GM19397 (cell line): ENCODE results near the gene ARFGAP1.

Experiments
- ATAC-seq: cut with Tn5 transposase; IDR thresholded peaks from one replicate; pipeline ENCODE4 v1.9.1; 2021; ENCODE audit warnings: mild to moderate bottlenecking, moderate library complexity; ENCODE audit not compliant: unreplicated experiment

Gene ARFGAP1

DNA sequence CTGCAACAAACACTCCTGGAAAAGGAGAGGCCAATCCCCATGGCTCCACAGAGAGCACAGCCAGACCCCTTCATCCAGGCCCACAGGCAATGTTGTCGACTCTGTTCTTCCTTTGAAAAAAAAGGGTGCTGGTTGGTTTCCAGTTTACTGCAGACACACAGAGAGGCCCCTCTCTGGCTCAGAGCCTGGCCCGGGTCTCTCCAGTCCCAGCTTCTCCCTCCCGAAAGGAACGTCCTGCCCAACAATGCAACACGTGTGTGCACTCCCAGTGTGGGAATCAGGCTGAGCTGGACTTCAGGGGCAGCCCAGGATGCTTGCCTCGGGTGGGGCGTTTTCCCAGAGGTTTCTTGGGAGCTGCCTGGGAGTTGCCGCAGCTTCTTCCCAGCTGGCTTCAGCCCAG is 13.8 kb upstream of the ARFGAP1 start:
- ATAC-seq: no peak

DNA sequence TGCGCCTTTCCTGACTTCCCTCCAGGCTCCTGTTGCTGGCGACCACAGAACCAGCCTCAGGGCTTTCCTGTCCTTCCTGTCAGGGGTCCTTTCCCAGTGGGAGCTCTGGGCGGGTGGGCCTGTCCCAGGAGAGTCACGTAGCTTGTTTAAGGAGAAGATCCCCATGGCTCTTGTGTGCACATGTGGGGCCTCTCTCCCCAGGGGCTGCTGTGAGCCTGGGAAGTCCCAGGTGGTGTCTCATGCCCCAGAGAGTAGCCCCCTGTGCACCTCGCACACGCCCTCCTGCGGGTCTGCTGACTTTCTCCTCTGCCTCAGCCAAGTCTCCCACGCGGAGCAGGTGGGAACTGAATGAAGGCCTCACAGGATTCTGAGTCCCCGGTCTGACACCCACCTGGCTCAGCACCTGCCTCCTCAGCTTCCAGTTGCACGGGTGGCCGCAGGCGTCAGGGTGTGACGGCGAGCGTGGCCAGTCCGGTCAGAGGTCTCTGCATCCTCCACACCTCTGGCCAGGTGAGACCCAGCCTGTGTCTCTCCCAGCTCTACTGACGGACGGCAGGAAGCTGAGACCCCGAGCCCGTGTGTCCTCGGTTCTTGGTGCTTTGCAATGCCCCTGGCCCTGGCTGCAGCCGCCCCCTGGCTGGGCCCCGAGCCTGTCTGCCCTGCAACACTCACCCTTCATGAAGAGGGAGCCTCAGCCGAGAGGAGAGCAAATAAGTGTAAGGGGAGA is 12.7 kb upstream of the ARFGAP1 start:
- no peak for ATAC-seq

DNA sequence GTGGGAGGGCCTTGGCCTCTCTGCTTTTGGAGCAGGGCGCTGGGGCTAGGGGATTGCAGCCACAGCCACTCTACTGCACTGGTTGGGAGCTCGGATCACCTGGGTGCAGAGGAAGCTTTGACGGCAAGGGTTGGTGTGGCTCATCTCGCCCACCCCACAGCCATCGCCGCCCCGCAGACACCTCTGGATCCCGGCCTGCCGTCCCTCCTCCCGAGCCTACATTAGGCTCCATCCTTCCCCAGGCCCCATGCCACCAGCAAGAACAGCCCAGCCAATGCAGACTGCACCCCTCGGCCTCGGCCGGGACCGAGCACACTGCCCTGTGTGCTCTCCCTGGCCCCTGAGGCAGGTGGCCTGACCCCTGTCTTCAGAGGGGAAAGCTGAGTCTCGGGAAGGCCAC is 12.1 kb upstream of the ARFGAP1 start:
- no peak for ATAC-seq

DNA sequence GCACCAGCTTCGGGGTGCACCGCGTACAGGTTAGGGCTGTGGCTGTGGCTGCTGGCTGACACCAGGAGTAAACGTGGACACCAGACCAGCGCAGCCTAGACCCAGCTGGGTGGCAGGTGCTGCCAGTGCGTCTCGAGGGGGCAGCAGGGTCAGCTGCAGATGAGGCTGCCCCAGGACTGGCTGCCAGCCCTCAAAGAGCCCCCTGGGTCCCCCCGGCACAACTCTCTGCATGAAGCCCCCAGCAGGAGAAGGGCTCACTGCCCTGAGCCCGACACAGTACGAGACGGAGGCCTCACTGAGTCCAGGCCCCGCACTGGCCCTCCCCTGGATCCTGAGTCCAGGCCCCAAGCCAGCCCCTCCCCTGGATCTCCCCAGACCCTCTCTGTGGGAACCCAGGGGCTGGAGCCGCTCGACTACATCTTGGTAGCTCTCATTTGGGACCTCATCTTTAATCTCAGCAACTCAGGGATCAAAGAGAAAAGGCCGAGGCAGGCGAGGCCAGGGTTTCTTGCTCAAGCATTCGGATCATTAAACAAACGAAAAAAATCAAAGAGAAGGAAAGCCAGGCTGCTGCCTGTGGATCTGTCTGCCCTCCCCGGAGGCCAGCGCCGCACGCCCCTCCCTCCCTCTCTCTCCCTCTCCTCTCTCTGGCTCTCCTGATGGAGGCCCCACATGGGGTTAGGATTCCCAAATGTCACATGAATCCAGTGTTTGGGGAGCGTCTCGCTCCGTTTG is 11.4 kb upstream of the ARFGAP1 start:
- ATAC-seq: no peak

DNA sequence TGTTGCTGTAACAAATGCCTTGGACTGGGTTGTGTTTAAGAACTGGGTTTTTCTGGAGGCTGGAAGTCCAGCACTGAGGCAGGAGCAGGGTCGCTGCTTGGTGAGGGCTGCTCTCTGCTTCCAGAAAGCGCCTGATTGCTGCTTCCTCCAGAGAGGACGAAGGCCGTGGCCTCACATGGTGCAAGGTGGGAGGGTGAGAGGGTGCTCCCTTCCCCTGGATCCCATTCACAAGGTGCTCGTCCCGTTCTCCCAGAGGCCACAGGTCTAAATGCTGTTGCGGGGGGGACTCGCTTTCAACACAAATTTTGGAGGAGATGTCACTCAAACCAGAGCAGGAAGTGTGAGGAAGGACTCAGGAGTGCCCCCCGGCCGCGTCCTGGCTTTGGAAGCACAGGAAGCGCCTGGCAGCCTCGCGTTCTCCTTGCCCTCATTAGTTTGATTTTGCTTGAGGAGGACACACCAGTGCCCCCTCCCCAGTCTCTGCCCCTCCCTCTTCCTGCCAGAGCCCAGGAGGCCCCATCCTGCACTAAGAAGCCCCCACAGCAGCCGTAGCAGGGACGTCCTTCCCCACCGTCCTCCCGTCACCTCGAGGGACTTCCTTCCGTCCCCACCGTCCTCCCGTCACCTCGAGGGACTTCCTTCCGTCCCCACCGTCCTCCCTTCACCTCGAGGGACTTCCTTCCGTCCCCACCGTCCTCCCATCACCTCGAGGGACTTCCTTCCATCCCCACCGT is 10.7 kb upstream of the ARFGAP1 start:
- no peak for ATAC-seq

DNA sequence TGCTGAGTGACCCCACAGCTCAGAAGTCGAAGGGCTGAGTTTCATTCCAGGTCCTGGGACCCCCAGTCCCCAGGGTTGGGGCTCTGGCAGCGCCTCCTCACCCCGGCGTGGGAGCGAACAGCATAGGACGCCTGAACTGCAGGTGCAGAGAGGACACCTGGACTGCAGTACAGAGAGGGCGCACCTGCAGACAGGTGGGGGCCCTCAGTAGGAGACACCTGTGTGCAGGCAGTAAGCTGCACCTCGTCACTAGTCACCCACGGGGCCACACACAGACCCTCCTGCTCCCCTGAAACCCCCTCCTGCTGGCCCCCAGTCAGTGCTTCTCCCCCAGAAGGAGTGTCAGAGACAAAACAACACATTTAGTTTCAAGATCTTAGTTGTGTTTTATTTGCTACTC is 9.8 kb upstream of the ARFGAP1 start:
- no peak for ATAC-seq

DNA sequence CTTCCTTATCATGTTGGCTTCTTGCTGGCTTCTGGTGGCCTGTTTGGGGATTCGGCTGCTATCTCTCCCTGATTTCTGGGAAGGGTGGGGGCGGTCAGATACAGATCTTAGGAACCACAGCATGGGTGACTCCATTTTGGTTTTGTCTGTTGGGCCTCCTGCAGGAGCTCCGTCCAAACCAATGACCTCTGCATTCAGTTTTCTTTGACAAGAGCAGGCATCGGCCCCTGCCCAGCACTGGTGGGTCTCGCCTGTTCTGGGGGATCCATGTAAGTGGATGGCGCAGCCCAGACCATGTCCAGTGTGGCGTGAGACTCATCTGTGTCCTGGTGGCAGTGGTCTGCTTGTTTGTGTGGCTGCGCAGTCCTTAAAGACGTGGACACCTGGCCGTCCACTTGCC is 8.6 kb upstream of the ARFGAP1 start:
- ATAC-seq: no peak

DNA sequence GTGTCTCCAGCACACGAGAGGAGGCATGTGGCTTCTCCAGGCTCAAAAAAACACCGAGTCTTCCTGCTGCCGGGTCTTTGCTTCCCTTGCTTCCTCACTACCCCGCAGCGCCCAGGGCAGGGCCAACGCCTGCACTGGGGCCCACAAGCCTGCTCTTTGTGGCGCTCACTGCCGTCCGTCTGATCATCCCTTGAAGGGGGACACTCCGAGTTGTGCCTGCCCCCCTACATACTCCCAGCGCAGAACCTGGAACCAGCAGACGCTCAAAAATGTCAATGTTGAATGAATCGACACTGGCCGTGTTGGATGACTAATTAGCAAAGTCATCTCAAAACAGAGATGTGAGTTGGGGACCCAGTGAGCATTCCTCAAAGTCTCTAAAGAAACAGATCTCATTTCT is 8.1 kb upstream of the ARFGAP1 start:
- ATAC-seq: no peak

DNA sequence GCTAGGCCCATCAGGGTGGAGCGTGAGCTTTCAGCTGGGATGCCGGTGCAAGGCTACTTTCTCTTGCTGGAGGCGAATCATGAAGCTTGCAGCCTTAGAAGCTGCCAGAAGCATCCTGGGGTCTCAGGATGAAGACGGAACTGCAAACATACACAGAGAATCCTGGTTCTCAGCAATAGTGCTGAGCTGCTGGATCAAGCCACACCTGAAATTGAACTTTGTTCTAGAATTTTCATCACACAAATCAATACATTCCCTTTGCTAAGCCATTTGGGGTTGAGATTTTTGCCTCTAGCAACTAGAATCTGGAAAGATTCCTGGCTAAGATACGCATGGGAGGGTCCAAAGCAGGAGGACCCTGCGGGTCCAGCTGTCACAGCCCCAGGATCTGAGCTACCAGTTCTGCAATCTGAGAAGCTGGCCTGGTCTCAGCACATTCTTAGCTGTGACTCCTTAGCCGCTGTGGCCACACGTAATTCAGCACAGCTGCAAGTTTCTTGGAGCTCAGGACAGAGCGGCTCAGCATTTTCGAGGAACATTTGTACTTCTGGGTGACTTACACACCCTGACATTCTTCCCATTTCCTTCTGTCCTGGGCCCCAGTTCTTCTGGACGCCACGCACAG is 6.6 kb upstream of the ARFGAP1 start:
- ATAC-seq: no peak

DNA sequence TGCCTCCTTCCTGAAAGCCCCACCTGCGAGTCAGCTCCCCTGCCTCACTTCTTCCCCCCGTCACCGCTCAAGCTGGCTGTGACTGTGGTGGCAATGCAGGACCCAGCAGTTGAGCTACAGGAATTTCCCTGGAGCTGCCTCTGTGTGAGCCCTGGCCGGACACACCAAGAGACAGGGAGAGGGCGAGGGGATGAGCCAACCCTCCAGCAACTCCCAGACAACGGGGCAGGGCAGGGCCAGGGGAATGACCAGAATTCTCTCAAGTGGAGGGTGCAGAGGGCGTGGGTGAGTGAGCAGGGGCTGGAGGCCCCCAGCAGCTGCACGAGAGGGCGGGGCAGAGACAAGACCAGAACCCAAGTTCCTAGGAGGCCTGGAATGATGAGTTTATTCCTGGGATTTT is 4.9 kb upstream of the ARFGAP1 start:
- no peak for ATAC-seq

DNA sequence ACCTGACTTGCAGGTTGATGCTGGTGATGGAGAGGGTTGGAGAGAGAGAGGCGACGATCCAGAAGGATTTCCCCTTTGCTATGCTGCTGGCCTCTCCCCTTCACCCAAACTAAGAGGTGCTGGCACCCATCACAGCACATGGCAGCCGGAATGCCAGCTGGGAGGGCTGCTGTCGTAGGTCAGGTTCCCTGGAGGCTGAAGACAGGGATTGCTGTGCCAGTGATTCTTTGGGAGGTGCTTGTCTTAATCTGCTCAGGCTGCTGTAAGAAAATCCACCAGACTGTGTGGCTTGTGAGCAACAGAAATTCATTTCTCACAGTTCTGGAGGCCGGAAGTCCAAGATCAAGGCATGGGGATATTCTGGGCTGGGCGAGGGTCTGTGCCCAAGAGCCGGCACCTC is 4.4 kb upstream of the ARFGAP1 start:
- no peak for ATAC-seq

DNA sequence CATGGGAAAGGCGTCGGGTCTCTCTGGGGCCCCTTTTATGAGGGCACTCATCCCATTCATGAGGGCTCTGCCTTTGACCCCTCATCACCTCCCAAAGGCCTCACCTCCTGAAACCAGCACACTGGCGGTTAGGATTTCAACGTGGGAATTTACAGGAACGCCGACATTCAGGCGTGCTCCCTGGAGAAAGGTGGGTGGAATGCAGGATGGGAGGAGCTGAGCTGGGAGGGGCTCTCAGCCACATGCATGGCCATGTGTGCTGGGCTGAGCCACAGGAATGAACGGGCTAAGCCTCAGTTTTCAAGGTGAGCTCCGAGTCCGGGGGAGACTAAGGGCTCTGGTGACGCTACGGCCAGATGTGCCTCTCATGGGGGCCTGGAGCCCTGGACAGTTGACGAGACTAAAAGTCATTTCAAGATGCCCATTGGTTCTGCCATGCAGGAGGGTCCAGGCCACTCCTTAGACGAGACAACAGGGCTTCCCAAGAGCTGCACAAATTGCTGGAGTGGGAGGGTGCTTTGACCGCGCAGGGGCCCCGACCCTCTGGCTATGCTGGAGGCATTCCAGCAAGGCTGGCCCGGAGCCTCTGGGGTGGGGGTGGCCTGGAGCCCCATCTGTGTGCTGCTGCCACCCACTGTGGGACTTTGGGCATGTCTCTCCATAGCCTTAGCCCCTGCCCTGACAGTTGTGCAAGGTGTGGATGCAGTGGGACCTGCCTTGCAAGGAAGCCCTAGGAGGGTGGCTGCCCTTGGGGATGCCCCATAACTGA is 3.8 kb upstream of the ARFGAP1 start:
- no peak for ATAC-seq

DNA sequence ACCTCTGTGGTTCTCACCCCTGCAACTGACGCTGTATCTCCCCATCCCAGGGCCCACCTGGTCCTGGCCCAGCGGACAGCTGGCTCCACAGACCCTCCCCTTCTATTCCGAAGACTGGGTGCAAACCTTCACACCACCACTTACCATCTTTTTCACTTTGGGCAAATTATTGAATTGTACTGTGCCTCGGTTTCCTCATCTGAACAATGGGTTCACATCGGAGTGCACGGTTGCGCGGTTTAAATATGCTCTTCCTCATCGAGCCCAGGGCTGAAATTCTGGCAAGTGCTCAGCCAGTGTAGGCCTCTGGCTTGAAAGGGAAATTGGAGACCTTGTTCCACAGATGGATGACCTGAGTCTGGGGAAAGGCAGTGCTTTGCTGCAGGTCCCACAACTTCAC is 2.9 kb upstream of the ARFGAP1 start:
- no peak for ATAC-seq

DNA sequence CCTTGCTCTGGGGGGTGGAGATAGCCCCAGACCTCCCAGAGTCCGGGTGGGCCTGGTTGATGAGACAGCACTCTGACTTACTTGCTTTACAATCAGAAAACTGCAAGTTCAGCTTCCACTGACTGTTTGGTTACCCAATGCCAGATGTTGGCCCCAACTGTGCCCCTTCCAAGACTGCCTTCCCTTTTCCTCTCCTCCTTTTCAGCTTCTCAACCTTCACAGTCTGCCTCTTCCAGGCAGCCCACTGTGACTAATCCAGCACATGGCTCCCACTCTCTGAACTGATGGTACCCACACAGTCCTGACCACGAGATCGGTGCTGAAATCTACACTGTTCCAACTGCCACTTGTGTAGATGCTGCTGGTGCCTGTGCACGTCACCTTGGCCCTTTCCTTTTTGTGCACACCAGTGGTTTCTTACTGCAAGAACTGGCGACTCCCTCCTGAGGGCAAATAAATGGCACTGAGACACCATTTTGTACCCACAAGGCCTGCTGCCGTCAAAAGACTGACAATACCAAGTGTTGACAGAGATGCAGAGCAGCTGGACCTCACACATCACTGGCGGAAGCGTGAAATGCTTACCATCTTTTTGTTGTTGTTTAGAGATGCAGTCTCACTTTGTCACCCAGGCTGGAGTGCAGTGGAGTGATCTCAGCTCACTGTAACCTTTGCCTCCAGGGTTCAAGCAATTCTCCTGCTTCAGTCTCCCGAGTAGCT is 1.8 kb upstream of the ARFGAP1 start:
- ATAC-seq: no peak

DNA sequence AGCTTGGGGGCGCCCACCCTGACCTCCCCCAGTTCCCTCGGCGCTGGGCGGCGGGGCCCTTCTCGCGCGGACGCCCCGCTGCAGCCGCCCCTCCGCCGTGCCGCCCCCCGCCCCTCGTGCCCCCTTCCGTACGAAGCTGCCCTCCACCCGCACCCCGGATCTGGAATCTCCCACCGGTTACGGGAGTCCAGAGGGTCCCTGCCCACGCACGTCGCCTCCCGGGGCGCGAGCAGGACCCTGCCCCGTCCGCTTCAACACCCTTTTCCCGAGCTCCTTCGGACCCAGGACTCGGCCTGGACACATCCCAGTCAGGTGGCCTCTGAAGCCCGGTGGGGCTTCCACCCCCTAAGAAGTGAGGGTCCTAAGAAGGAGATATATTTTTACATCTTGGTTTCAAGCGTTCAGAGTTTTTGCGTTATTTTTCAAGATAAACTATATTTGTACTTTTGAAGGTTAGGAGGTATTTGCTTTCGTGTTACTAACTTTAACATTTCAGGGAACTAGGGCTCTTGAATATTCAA is 506 bp downstream of the ARFGAP1 start:
- no peak for ATAC-seq

DNA sequence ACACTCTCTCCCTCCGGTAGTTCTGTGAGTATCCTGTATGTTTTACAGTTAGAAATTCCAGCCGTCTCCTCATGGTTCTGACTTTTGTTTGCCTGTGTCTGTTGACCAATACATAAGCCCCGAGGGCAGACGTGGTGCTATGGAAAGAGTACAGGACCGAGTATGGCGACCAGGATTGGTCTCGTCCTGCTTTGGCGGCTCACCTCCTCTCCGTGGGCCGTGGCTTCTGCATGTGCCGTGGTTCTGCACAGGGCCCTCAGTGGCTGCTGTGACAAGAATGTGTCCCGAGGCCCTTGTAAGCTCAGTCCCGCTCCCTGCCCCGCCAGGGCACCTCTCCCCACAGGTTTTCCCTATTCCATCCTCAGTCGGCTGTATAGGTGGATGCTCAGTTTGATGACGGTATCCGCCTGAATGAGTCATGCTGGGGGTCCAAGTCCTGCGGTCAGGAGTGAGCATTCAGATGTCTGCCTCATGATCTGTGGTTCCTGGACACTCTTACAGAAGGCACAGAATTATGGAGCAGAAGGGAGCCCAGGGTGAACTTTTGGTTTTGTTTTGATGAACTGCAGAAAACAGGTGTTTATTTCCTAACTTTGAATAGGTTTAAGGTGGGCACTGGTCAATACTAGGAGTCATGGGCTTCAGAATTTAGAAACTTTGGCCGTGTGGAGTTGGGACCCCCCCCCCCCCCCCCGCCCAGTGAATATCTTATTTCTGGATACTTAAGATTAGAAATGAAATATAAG is 1.2 kb downstream of the ARFGAP1 start:
- ATAC-seq: no peak

DNA sequence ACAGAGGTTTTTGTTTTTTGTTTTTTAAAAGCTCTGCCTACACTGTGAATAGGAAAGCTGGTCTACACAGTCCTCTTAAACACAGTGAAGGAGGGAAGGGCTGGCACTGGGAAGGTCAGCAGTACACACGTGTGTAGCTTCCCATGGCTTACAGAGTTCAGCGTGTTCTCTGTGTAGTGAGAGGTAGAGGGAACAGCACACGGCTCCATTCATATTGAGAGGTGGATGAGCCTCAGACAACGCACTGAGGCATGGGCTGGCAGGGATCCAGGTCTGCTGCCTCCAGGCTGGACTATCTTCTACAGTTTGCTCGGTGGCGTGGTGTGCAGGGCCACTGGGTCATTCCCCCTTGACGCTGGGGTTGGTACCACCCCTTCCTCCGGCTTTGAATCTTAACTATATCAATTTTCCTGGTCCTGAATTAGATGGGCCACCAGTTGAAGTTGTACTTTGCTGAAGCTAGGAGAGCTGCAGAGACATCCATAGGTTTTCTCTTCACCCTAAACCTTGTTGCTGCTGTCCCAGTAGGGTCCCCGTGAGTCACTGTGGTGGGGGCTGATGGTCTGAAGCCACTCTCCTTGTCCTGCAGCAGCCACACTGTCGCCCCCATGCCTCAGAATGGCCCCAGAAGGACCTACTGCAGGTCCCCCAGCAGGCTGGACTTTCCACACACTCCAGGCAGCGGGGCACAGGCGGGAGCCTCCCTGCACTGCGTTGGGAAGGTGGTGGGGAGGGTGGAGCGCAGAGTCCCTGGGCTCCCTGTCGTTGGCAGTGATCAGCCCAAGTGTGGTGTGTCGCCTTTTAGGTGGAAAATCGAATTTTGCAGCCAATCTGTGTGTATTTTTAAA is 2.0 kb downstream of the ARFGAP1 start:
- ATAC-seq: no peak

DNA sequence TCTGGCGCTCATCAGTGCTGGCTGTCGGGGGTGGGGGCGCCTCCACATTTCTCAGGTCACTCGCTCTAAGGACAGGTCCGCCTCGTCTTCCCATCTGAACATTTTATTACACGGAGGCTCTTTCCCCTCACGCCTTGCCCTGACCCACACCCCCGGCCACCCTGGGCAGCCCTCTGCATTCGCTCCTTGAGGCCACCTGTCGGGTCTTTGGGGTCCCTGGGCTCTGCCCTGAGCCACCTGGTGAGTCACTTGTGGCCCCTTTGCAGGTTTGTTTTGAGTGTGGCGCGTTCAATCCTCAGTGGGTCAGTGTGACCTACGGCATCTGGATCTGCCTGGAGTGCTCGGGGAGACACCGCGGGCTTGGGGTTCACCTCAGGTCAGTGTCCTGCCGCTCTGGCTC is 3.2 kb downstream of the ARFGAP1 start:
- ATAC-seq: no peak
